AG20443 (cell line): ENCODE results near the gene VSTM1.
A peak's percentile ranks its signal among the peaks of the same experiment; 100 is the strongest.
"Not testable (repeated sequence)": the region's sequence is repeated elsewhere in the genome, so short reads cannot be mapped to it uniquely, and the experiment has no call there.

Experiments
- DNase-seq: peaks from one replicate; pipeline ENCODE4 v3.0.0; 2012; ENCODE audit warnings: low spot score, mixed read lengths

VSTM1 gene

GRCh38 chr19:54073829-54074228 lies 10.1 kb upstream of the VSTM1 start:
- DNase-seq, result no peak

DNA sequence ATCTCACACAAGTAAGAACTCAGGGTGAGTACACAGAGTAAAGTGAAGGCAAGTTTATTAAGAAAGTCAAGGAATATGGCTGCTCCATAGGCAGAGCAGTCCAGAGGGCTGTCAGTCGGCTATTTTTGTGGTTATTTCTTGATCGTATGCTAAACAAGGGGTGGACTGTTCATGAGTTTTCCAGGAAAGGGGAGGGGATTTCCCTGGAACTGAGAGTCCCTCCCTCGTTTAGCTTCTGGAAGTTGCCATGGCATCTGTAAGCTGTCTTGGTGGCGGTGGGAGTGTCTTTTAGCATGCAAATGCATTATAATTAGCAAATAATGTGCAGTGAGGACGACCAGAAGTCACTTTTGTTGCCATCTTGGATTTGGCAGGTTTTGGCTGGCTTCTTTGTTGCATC lies 5.8 kb upstream of the VSTM1 start:
- DNase-seq, result no peak

GRCh38 chr19:54062643-54063042 lies 1.1 kb downstream of the VSTM1 start:
- DNase-seq, result no peak

- DNase-seq, result no peak
Measured at GRCh38 chr19:54047616-54048015, 16.1 kb downstream of the VSTM1 start.

DNA sequence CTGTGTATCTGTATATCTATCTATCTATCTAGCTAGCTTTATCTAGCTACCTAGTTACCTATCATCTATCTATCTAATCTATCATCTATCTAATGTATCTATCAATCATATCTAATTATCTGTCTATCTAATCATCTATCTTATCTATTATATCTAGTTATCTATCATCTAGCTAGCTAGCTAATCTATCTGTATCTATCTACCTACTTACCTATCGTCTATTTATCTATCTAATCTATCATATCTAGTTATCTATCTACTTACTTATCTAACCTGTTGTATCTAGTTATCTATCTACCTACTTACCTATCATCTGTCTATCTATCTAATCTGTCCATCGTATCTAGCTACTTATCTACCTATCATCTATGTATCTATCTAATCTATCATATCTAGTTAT lies 17.9 kb downstream of the VSTM1 start:
- no peak for DNase-seq

GRCh38 chr19:54042989-54043388 lies 20.7 kb downstream of the VSTM1 start:
- no peak for DNase-seq

DNA sequence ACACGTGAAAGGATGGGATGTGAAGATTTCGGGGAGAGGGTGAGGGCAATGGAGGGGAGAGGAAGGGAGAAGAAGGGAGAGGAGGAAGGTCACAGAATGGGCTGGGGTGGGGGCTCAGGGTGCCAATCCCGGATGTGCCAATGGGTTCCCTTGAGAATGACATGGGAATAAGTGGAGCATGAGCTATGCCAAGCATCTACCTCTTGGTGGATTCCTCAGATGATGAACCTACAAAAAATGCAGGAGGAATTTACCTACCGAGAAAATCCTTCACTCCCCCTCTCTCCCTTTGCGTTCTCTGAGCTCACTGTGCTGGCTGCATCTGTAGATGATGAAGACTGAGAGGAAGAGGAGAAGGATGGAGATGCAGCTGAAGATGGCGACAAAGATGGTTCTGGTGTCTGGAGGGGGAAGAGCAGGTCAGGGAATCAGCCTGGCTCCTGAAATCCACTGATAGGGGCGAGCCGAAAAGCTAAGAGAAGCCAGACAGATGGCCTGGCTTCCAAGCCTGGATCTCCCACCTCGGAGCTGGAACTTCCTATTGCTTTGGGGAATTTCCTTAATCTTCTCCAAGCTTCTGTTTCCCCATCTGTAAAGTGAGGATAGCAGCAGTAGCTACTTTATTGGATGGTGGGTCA lies 21.6 kb downstream of the VSTM1 start:
- DNase-seq, result no peak

GRCh38 chr19:54040003-54040402 lies 23.7 kb downstream of the VSTM1 start:
- no peak for DNase-seq

- DNase-seq, result not testable (repeated sequence)
Measured at GRCh38 chr19:54036542-54036941, 27.2 kb downstream of the VSTM1 start.

- peak; percentile 93 for DNase-seq
Measured at GRCh38 chr19:54035215-54036178, 28.2 kb downstream of the VSTM1 start.

- DNase-seq, result peak; percentile 37
Measured at GRCh38 chr19:54030895-54031586, 32.7 kb downstream of the VSTM1 start.

GRCh38 chr19:54029930-54030490 lies 33.7 kb downstream of the VSTM1 start:
- peak; percentile 68 for DNase-seq

DNA sequence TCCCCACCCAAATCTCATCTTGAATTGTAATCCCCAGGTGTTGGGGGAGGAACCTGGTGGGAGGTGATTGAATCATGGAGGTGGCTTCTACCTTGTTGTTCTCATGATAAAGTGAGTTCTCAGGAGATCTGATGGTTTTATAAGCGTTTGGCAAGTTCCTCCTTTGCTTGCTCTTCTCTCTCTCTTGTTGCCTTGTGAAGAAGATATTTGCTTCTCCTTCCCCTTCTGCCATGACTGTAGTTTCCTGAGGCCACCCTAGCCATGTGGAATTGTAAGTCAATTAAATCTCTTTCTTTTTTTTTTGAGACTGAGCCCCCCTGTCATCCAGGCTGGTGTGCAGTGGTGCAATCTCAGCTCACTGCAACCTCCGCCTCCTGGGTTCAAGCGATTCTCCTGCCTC lies 34.4 kb downstream of the VSTM1 start:
- no peak for DNase-seq

GRCh38 chr19:54026656-54027055 lies 37.0 kb downstream of the VSTM1 start:
- DNase-seq, result no peak

DNA sequence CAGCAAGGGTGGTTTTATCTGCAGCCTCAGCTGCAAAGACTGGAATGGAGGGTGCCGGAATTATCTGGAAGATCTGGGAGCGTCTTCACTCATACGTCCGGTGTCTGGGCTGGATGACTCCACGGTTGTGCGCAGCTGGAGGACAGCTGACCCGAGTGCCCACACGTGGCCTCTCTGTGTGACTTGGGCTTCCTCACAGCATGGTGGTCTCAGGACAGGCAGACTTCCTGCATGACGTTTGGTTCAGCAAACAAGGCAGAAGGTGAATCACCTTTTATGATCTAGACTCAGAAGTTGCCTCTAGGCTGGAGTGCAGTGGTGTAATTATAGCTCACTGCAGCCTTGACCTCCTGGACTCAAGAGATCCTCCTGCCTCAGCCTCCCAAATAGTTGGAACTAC lies 39.0 kb downstream of the VSTM1 start:
- no peak for DNase-seq

DNA sequence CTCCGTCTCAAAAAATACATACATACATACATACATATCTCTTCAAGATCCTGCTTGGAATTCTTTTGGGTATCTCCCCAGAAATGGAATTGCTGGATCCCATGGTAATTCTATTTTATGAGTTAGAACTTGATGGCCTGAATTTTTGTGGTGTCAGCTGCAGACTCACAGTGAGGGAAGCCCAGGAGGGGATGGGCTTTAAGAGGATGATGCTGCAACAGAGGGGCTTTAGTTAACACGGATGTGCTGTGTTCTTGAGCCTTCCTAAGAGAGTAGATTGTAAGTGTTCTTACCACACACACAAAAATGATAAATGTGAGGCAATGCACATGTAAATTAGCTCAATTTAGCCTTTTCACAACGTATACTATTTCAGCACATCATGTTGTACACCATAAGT lies 40.5 kb downstream of the VSTM1 start:
- no peak for DNase-seq

DNA sequence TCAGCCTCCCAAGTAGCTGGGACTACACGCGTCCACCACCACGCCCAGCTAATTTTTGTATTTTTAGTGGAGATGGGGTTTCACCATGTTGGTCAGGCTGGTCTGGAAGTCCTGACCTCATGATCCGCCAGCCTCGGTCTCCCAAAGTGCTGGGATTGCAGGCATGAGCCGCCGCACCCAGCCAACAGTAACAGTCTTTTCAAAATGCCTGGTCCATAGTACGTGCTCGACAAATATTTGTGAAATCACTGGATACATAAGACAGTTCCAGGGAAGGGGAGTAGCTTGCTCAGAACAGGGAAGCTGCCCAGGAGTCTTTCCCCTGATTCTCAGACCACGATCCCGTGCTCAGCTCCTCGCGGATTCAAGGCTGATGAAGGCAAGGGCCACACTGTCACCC lies 41.8 kb downstream of the VSTM1 start:
- DNase-seq, result no peak

DNA sequence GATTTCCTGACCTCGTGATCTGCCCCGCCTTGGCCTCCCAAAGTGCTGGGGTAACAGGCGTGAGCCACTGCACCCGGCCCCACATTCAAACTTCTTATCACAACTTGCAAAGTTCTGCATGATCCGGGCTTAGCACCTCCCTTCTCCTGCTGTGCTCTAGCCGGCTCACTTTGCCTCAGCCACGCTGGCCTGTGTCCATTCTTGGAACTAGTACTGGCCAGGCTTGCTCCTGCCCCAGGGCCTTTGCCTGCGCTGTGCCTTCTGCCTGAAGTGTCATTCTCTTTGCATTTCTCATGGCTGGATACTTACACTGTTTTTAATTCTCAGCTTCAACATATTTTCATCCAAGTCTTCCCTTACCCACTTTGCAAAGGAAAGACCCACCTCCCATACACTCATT lies 42.3 kb downstream of the VSTM1 start:
- DNase-seq, result no peak

DNA sequence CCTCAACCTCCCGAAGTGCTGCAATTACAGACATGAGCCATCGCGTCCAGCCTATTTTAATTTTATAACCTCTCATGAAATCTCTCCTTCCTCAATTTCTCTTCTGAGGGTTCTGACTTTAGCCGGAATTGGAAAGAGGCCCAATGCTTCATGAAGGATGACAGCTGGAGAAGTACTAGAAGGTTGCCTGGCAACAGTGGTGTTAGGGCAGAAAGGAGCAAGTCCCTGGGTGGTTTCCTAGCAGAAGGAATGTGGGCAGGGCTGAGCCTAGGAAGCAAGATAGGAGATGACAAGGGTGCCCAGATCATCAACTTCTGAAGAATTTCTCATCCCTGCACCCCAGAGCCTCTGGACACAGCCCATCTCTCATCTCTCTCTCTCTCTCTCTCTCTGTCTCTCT lies 46.4 kb downstream of the VSTM1 start:
- no peak for DNase-seq

DNA sequence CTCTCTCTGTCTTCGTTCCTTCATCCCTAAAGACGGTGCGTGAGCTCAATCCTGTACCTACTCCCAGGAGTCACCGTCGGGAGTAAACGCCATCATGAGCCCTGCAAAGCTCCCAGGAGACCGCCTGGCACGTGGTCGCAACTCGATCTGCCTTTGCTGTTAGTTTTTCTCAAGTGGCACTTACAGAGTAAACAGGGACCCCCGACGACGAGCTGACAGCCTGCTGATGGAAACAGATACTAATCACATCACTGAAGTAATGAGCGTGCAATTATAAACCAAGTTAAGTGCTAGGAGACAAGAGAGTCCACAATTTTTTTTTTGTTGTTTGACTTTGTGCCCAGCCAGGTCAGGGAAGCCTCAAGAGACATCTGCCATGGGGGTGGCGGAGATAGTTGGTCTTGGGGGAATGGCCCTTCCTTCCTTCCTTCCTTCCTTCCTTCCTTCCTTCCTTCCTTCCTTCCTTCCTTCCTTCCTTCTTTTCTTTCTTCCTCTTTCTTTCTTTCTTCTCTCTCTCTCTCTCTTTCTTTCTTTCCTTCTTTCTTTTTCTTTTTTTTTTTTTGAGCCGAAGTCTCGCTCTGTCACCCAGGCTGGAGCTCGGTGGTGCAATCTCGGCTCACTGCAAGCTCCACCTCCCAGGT lies 48.7 kb downstream of the VSTM1 start:
- DNase-seq, result no peak

- DNase-seq, result no peak
Measured at GRCh38 chr19:54013866-54014265, 49.8 kb downstream of the VSTM1 start.
